Urothelium cell line (cell line): Measurements from ENCODE around the gene NAA10.

Source experiments
- DNase-seq: peaks from one replicate; pipeline ENCODE4 v3.0.0; 2011; ENCODE audit warnings: low spot score, mixed read lengths
- FAIRE-seq: peaks from 2 replicates; lab custom pipeline; 2011; peaks lifted over from hg19 to GRCh38; lab: Jason Lieb, UNC

NAA10 gene

GRCh38 chrX:153911798-153912197 is 23.0 kb downstream of the NAA10 start:
- no peak for FAIRE-seq

GRCh38 chrX:153910446-153910845 is 24.4 kb downstream of the NAA10 start:
- FAIRE-seq (no peak), DNase-seq (no peak)

More at GRCh38 chrX:153911798-153912197, 23.0 kb downstream of the NAA10 start:
- no peak for DNase-seq

- DNase-seq (no peak), FAIRE-seq (no peak)
Observed at GRCh38 chrX:153909980-153910360, 24.9 kb downstream of the NAA10 start.

- DNase-seq (no peak), FAIRE-seq (no peak)
Observed at GRCh38 chrX:153909024-153909979, 25.5 kb downstream of the NAA10 start.

- FAIRE-seq, result no peak
Observed at GRCh38 chrX:153908219-153908860, 26.5 kb downstream of the NAA10 start.

GRCh38 chrX:153907456-153907855 is 27.4 kb downstream of the NAA10 start:
- FAIRE-seq, result no peak

More at GRCh38 chrX:153908219-153908860, 26.5 kb downstream of the NAA10 start:
- no peak for DNase-seq

GRCh38 chrX:153906126-153906917 is 28.5 kb downstream of the NAA10 start:
- DNase-seq (no peak), FAIRE-seq (no peak)

More at GRCh38 chrX:153907456-153907855, 27.4 kb downstream of the NAA10 start:
- no peak for DNase-seq

- FAIRE-seq (no peak), DNase-seq (no peak)
Observed at GRCh38 chrX:153905481-153906095, 29.2 kb downstream of the NAA10 start.

- FAIRE-seq (no peak), DNase-seq (no peak)
Observed at GRCh38 chrX:153903991-153904957, 30.6 kb downstream of the NAA10 start, which contains the start of gene AVPR2. AVPR2 (plus strand) TSS chrX:153904673; CDS start chrX:153905146, 473 bp downstream.

GRCh38 chrX:153903238-153903980 is 31.4 kb downstream of the NAA10 start:
- FAIRE-seq (no peak), DNase-seq (no peak)

GRCh38 chrX:153902385-153902784 is 32.5 kb downstream of the NAA10 start:
- FAIRE-seq (no peak), DNase-seq (no peak)

- DNase-seq, result no peak
Observed at GRCh38 chrX:153901753-153902140, 33.1 kb downstream of the NAA10 start.

GRCh38 chrX:153900831-153901752 is 33.7 kb downstream of the NAA10 start:
- peak; percentile 84 for DNase-seq

More at GRCh38 chrX:153901753-153902140, 33.1 kb downstream of the NAA10 start:
- FAIRE-seq, result no peak

GRCh38 chrX:153897899-153898298 is 36.9 kb downstream of the NAA10 start:
- FAIRE-seq, result no peak
- no peak for DNase-seq

More at GRCh38 chrX:153900831-153901752, 33.7 kb downstream of the NAA10 start:
- peak; percentile 96 for FAIRE-seq

GRCh38 chrX:153889123-153889522 is 45.7 kb downstream of the NAA10 start:
- DNase-seq (no peak), FAIRE-seq (no peak)

- FAIRE-seq, result no peak
Observed at GRCh38 chrX:153888344-153888743, 46.5 kb downstream of the NAA10 start.

GRCh38 chrX:153887385-153887784 is 47.5 kb downstream of the NAA10 start:
- DNase-seq (no peak), FAIRE-seq (no peak)

More at GRCh38 chrX:153888344-153888743, 46.5 kb downstream of the NAA10 start:
- no peak for DNase-seq
